CD4-positive, alpha-beta memory T cell (primary cell): Measurements from ENCODE around the gene BCAS2. TPM values are rescaled to one million over a fixed set of nuclear protein-coding genes. Genes with fewer than 3 reads are reported as not detected.

ENCODE experiments used
- CTCF ChIA-PET: fragments of 350-600 bp; sonication (Branson Sonifier 250); formaldehyde crosslinking; loops from one replicate; lab custom pipeline; 2021; ENCODE audit warnings: inconsistent platforms; ENCODE audit not compliant: partially characterized antibody; lab: Charles Lee
- POLR2A ChIA-PET: fragments of 350-600 bp; sonication (Branson Sonifier 250); formaldehyde crosslinking; loops from one replicate; lab custom pipeline; 2021; ENCODE audit not compliant: partially characterized antibody; lab: Charles Lee
- DNase-seq, 5 donors: peaks; one replicate each; pipeline versions ENCODE4 v3.0.0 to v3.0.0-alpha.2; 2020 to 2022; ENCODE audit warnings: mixed read lengths in 1 of 5
- H3K27ac ChIP-seq: one replicate; pipeline ENCODE4 v1.7.0; 2013; ENCODE audit warnings: low read depth, low read length
- H3K27me3 ChIP-seq: 2 replicates; pipeline ENCODE4 v1.7.0; 2013; ENCODE audit warnings: mild to moderate bottlenecking, low read length, moderate library complexity; ENCODE audit not compliant: insufficient read depth
- H3K36me3 ChIP-seq: 2 replicates; pipeline ENCODE4 v1.7.0; 2013; ENCODE audit warnings: mild to moderate bottlenecking, low read length, moderate library complexity; ENCODE audit not compliant: insufficient read depth
- H3K4me1 ChIP-seq: 2 replicates; pipeline ENCODE4 v1.7.0; 2013; ENCODE audit warnings: mild to moderate bottlenecking, low read length, moderate library complexity; ENCODE audit not compliant: insufficient read depth
- H3K4me3 ChIP-seq, 2 donors: one replicate each; pipeline ENCODE4 v1.7.0; 2013; ENCODE audit warnings: low read length in 2 of 2, mild to moderate bottlenecking in 1 of 2
- H3K9me3 ChIP-seq, 2 donors: one replicate each; pipeline ENCODE4 v1.7.0; 2013; ENCODE audit warnings: low read length in 2 of 2, control low read depth in 1 of 2; ENCODE audit not compliant: control insufficient read depth in 1 of 2
- H3K27ac Mint-ChIP-seq, 7 donors: one replicate each; pipeline ENCODE4 v1.8.0; 2020 to 2021; ENCODE audit warnings: mixed read lengths in 7 of 7, mild to moderate bottlenecking in 6 of 7, inconsistent platforms in 3 of 7, moderate library complexity in 3 of 7
- H3K27me3 Mint-ChIP-seq, 2 donors: one replicate each; pipeline ENCODE4 v1.8.0; 2020 to 2021; ENCODE audit warnings: mixed read lengths in 2 of 2
- H3K36me3 Mint-ChIP-seq, 2 donors: one replicate each; pipeline ENCODE4 v1.8.0; 2020 to 2021; ENCODE audit warnings: mixed read lengths in 2 of 2, inconsistent platforms in 1 of 2, mild to moderate bottlenecking in 1 of 2
- H3K4me1 Mint-ChIP-seq, 4 donors: one replicate each; pipeline ENCODE4 v1.8.0; 2020 to 2021; ENCODE audit warnings: mixed read lengths in 4 of 4, mild to moderate bottlenecking in 1 of 4
- H3K4me3 Mint-ChIP-seq, 8 donors: one replicate each; pipeline ENCODE4 v1.8.0; 2020 to 2021; ENCODE audit warnings: mixed read lengths in 8 of 8, mild to moderate bottlenecking in 7 of 8, moderate library complexity in 6 of 8, inconsistent platforms in 3 of 8
- H3K9me3 Mint-ChIP-seq, 8 donors: one replicate each; pipeline ENCODE4 v1.8.0; 2020 to 2021; ENCODE audit warnings: mixed read lengths in 8 of 8, mild to moderate bottlenecking in 5 of 8, inconsistent platforms in 3 of 8, moderate library complexity in 1 of 8
- intact Hi-C: fragments of 100-400 bp; cut with micrococcal nuclease; formaldehyde crosslinking; loops from one replicate; pipeline ENCODE4 v1.15.1; 2023
- polyA plus RNA-seq, 2 donors: library from polyadenylated mRNA; unstranded; fragments of 300-500 nt; fragmentation: Illumina TruSeq; gene quantifications; one replicate each; pipeline ENCODE4 v1.2.3, GENCODE V29; 2021
- total RNA-seq, 2 experiments: library from RNA; stranded (reverse); gene quantifications; one replicate each; pipeline ENCODE4 v1.2.3, GENCODE V29; 2021

The BCAS2 gene
- total and polyA plus RNA-seq, 4 experiments from 2014 or later, result 33.9 to 159 (median 67.1) TPM

DNA sequence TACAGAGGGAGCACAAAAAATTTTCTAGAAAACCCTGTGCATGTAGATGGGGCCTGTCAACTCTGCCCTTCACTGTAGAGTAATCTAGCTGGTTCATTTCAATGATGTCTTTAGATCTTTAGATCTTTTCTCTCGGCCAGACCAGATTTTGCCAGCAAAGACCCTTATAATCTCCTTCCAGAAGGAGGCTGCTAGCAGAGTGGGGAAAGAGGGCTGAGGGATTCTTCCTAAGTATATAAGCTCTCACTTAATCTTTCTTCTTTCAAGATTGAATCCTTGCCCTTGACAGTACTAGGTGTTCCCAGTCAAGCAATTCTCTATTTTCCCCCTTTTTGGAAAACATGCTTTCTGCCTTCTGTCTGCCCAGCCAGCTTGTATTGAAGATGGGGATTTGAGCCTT, 34.3 kb downstream of the BCAS2 start:
- Mint-ChIP-seq H3K9me3 (no peaks in the 10 kb centered on the region), H3K27ac (no peak overlapping the region), H3K36me3 (no peaks in the 10 kb centered on the region), H3K4me1 (no peaks in the 10 kb centered on the region), H3K4me3 (no peak overlapping the region), H3K27me3 (peaks cover 0 to 4% of the 10 kb centered on the region in 2 donors)
- H3K27ac ChIP-seq, result no peak overlapping the region
- ChIA-PET CTCF (interaction anchor here (0.9 kb wide), 1 partner anchor 200 kb away, joined by 3 read pairs; no protein-coding TSS in a partner anchor), POLR2A (no interaction called here)
- H3K36me3 ChIP-seq, result no peaks in the 10 kb centered on the region
- H3K4me1 ChIP-seq, result no peaks in the 10 kb centered on the region
- intact Hi-C loops, result no loop called here
- no peak for DNase-seq
- no peaks in the 10 kb centered on the region for H3K27me3 ChIP-seq
- H3K9me3 ChIP-seq, result no peaks in the 10 kb centered on the region
- no peak overlapping the region for H3K4me3 ChIP-seq

DNA sequence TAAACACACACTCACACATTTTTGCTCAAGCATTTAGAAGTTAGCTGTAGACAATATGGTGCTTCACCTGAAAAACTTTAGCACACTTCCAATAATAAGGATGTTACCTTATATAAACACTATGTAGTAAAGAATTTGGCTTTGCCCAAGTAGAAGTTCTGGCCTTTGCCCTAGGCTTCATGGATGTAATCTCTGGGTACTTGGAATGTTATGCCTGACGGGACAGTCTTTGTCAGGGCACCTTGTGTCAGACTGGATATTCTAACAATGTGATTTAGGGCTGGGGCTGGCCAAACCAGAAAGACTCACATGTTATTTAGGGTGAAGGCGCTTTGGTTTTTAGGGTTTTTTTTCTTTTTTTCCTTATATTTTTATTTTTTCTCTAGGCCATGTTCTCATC, 35.6 kb downstream of the BCAS2 start:
- H3K4me3 ChIP-seq, result no peak overlapping the region
- H3K4me1 ChIP-seq, result no peaks in the 10 kb centered on the region
- no peak for DNase-seq
- Mint-ChIP-seq H3K27ac (peak overlapping the region in 1 of 7 donors; percentile 49), H3K4me3 (no peak overlapping the region), H3K9me3 (no peaks in the 10 kb centered on the region), H3K36me3 (no peaks in the 10 kb centered on the region), H3K27me3 (peaks cover 0 to 1% of the 10 kb centered on the region in 2 donors), H3K4me1 (no peaks in the 10 kb centered on the region)
- H3K9me3 ChIP-seq, result no peaks in the 10 kb centered on the region
- POLR2A ChIA-PET, result no interaction called here
- no peaks in the 10 kb centered on the region for H3K27me3 ChIP-seq
- no peak overlapping the region for H3K27ac ChIP-seq
- CTCF ChIA-PET, result no interaction called here
- no peaks in the 10 kb centered on the region for H3K36me3 ChIP-seq
- intact Hi-C loops, result no loop called here

DNA sequence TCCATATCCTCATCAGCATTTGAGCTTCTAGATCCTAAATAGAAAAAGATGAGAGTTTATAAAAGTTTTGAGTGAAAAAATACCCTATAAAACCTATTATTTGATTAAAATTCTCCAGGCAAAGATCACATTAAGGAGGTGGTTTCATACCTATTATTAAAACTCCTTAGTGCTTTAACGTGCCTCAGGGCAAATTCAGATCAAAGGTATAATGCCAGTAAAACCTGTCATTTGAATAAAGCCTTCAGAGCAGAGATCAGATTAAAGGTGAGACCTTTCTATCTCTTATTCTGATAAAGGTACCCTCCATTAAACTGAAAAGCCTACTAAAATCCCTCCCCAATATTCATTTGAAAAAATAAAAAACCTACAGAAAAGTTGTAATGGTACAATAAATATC, 36.1 kb downstream of the BCAS2 start:
- H3K36me3 ChIP-seq, result no peaks in the 10 kb centered on the region
- no peaks in the 10 kb centered on the region for H3K27me3 ChIP-seq
- Mint-ChIP-seq H3K36me3 (no peaks in the 10 kb centered on the region), H3K27me3 (peaks cover 0 to 1% of the 10 kb centered on the region in 2 donors), H3K27ac (no peak overlapping the region), H3K9me3 (no peaks in the 10 kb centered on the region), H3K4me3 (no peak overlapping the region), H3K4me1 (no peaks in the 10 kb centered on the region)
- ChIA-PET POLR2A (no interaction called here), CTCF (no interaction called here)
- H3K9me3 ChIP-seq, result no peaks in the 10 kb centered on the region
- no peaks in the 10 kb centered on the region for H3K4me1 ChIP-seq
- H3K27ac ChIP-seq, result no peak overlapping the region
- no peak overlapping the region for H3K4me3 ChIP-seq
- intact Hi-C loops, result no loop called here
- no peak for DNase-seq

DNA sequence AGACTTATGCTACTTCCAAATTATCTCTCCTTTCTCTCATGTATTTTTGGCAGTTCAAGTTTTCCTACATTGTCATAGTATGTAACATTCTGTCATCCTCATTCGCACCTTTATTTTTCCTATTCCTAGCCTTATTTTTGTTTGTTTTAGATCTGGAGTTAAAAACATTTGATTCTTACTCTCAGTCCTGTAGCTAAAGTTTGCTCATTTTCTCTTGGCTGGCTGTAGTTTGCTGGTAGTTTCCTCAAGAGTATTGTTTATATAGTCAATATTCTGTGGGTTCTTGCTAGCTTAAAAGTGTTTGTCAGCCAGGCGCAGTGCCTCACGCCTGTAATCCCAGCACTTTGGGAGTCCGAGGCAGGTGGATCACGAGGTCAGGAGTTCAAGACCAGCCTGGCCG, 40.6 kb downstream of the BCAS2 start:
- DNase-seq, result no peak
- intact Hi-C loops, result no loop called here
- H3K9me3 Mint-ChIP-seq, result no peaks in the 10 kb centered on the region
- Histone ChIP-seq H3K9me3 (no peaks in the 10 kb centered on the region), H3K36me3 (no peaks in the 10 kb centered on the region), H3K4me1 (no peaks in the 10 kb centered on the region), H3K4me3 (no peak overlapping the region), H3K27me3 (no peaks in the 10 kb centered on the region), H3K27ac (no peak overlapping the region)
- no peaks in the 10 kb centered on the region for H3K4me1 Mint-ChIP-seq
- H3K27me3 Mint-ChIP-seq, result peaks cover 1 to 2% of the 10 kb centered on the region in 2 donors
- POLR2A ChIA-PET, result no interaction called here
- CTCF ChIA-PET, result no interaction called here
- H3K27ac Mint-ChIP-seq, result no peak overlapping the region
- H3K36me3 Mint-ChIP-seq, result no peaks in the 10 kb centered on the region
- H3K4me3 Mint-ChIP-seq, result no peak overlapping the region

DNA sequence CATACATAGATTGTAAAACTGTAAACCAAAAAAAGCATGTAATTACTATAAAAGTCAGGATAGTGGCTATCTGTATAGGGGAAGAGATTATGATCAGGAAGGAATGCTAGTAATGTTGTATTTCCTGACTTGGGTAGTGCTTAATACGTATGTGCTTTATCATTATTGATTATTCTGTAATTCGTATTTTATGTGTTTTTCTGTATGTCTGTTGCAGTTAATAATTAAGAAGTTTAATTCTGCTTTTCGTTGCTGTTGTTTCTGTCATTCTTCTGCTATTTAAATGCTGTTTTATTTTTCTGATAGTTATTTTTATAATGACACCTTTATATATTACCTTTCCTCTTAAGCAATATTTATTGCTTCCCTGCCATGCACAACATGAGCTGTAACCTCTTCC, 41.1 kb downstream of the BCAS2 start:
- Histone ChIP-seq H3K27ac (no peak overlapping the region), H3K27me3 (no peaks in the 10 kb centered on the region), H3K36me3 (no peaks in the 10 kb centered on the region), H3K9me3 (no peaks in the 10 kb centered on the region), H3K4me3 (no peak overlapping the region), H3K4me1 (no peaks in the 10 kb centered on the region)
- CTCF ChIA-PET, result no interaction called here
- Mint-ChIP-seq H3K27ac (no peak overlapping the region), H3K9me3 (no peaks in the 10 kb centered on the region), H3K36me3 (no peaks in the 10 kb centered on the region), H3K27me3 (peaks cover 1 to 2% of the 10 kb centered on the region in 2 donors), H3K4me1 (no peaks in the 10 kb centered on the region), H3K4me3 (no peak overlapping the region)
- POLR2A ChIA-PET, result no interaction called here
- no peak for DNase-seq
- intact Hi-C loops, result no loop called here

DNA sequence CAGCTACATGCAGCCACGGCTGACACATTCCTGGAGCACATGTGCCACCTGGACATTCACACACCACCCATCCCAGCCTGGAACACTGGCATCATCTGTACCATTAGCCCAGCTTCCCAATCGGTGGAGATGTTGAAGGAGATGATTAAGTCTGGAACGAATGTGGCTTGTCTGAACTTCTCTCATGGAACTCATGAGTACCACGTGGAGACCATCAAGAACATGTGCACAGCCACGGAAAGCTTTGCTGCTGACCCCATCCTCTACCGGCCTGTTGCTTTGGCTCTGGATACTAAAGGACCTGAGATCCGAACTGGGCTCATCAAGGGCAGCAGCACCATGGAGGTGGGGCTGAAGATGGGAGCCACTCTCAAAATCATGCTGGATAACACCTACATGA, 45.4 kb downstream of the BCAS2 start:
- Mint-ChIP-seq H3K36me3 (no peaks in the 10 kb centered on the region), H3K4me1 (no peaks in the 10 kb centered on the region), H3K9me3 (no peaks in the 10 kb centered on the region), H3K27me3 (peaks cover 0 to 2% of the 10 kb centered on the region in 2 donors), H3K27ac (no peak overlapping the region), H3K4me3 (no peak overlapping the region)
- POLR2A ChIA-PET, result no interaction called here
- Histone ChIP-seq H3K27ac (no peak overlapping the region), H3K4me1 (no peaks in the 10 kb centered on the region), H3K27me3 (no peaks in the 10 kb centered on the region), H3K4me3 (no peak overlapping the region), H3K36me3 (no peaks in the 10 kb centered on the region), H3K9me3 (no peaks in the 10 kb centered on the region)
- CTCF ChIA-PET, result no interaction called here
- intact Hi-C loops, result no loop called here
- no peak for DNase-seq

DNA sequence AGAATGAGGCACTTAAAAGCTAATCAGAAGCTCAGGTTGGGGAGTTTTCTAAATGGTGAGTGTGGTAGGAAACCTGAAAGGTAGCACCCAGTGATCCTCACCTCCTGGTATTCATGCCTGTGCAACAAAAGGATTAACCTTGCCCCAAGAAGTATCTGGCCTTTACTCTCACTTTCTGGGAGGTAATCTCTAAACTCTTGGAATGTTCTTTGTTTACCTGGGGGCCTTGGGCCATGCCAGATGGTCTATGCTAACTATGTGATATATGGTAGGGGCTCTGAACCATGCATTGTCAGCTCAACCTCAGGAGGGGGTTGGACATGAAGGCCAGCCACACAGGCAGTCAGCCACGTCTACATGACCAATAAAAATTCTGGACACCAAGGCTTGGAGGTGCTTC, 46.0 kb downstream of the BCAS2 start:
- Histone ChIP-seq H3K4me1 (no peaks in the 10 kb centered on the region), H3K27me3 (no peaks in the 10 kb centered on the region), H3K27ac (no peak overlapping the region), H3K4me3 (no peak overlapping the region), H3K9me3 (no peaks in the 10 kb centered on the region), H3K36me3 (no peaks in the 10 kb centered on the region)
- H3K9me3 Mint-ChIP-seq, result no peaks in the 10 kb centered on the region
- H3K36me3 Mint-ChIP-seq, result no peaks in the 10 kb centered on the region
- H3K27me3 Mint-ChIP-seq, result peaks cover 0 to 2% of the 10 kb centered on the region in 2 donors
- no peak for DNase-seq
- intact Hi-C loops, result no loop called here
- CTCF ChIA-PET, result no interaction called here
- POLR2A ChIA-PET, result no interaction called here
- H3K4me3 Mint-ChIP-seq, result no peak overlapping the region
- H3K27ac Mint-ChIP-seq, result no peak overlapping the region
- H3K4me1 Mint-ChIP-seq, result no peaks in the 10 kb centered on the region

DNA sequence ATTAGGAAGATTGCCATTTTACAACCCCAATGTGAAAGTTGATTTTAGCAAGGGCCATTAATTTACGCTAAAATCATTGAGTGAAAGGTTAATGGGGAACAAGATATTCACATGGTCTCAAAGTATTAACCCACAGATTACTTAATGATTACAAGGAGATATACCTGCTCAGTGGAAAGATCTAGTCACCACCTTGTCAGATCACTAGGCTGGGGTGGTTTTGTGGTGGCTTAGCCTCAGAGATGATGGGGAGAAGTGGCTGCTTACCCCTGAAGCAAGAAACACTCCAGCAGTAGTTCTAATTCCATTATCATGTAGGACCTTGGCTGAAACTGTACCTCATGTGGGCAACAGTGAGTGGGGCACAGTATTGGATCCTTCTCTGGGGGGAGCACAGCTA, 50.3 kb downstream of the BCAS2 start:
- Histone ChIP-seq H3K4me1 (no peaks in the 10 kb centered on the region), H3K36me3 (no peaks in the 10 kb centered on the region), H3K9me3 (no peaks in the 10 kb centered on the region), H3K4me3 (no peak overlapping the region), H3K27me3 (no peaks in the 10 kb centered on the region), H3K27ac (no peak overlapping the region)
- POLR2A ChIA-PET, result no interaction called here
- no peak overlapping the region for H3K27ac Mint-ChIP-seq
- H3K9me3 Mint-ChIP-seq, result no peaks in the 10 kb centered on the region
- intact Hi-C loops, result no loop called here
- CTCF ChIA-PET, result no interaction called here
- no peak for DNase-seq
- H3K36me3 Mint-ChIP-seq, result no peaks in the 10 kb centered on the region
- peaks cover 0 to 1% (median 0%) of the 10 kb centered on the region in 4 donors for H3K4me1 Mint-ChIP-seq
- no peak overlapping the region for H3K4me3 Mint-ChIP-seq
- no peaks in the 10 kb centered on the region for H3K27me3 Mint-ChIP-seq
